Measurements from ENCODE around the gene LAIR2. TPM values are rescaled to one million over a fixed set of nuclear protein-coding genes. Genes with fewer than 3 reads are reported as not detected.
A peak's percentile ranks its signal among the peaks of the same experiment; 100 is the strongest.

The LAIR2 gene
- total and polyA plus RNA-seq, 2 donors (not counting 1 experiment from before 2014, with no cell fraction given): not detected

DNA sequence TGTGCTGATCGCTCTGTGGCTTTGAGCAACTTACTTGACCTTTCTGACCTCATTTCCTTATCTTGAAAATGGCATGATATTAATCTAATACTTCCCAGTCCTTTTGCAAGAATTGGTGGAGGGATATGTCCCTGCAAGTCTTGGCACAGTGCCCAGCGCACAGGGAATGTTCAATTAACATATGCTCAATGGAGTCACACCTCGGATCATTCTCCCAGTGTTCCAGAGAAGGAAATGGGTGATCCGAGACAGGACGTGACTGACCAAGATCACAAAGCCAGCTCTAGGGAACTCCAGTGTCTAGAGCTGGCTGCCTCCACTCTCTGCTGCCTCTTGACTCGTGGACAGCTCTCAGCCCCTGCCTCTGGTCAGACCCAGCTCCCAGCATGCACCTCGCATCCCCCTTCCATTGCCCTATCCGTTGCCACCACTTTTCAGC lies 33.1 kb upstream of the LAIR2 start:
- H3K4me2 ChIP-seq (ENCODE audit: extremely low read depth, insufficient read depth, low read length): no peak overlapping the region
- H3K4me3 ChIP-seq (replicated peaks in 1 of 4; ENCODE audit: control extremely low read depth in 1 of 4, insufficient read depth in 1 of 4, low read depth in 3 of 4, low read length in 4 of 4): no peak overlapping the region
- TF ChIP-seq CTCF (conservative IDR thresholded peaks at IDR 0.05 in 1 of 2, IDR thresholded peaks at IDR 0.05 in 1 of 2; ENCODE audit: low read depth in 1 of 2, low read length in 2 of 2): no peak
- no peak for TF ChIP-seq EZH2 (IDR thresholded peaks at IDR 0.05; ENCODE audit: low read length, missing control alignments)
- no peak overlapping the region for H3K27ac ChIP-seq (ENCODE audit: insufficient read depth, low read length)
- H2AFZ ChIP-seq (ENCODE audit: low read length): no peak overlapping the region
- no peaks in the 10 kb centered on the region for H3K27me3 ChIP-seq (ENCODE audit: control insufficient read depth, insufficient read depth, low read length)
- DNase-seq (ENCODE audit: low read depth in 2 of 2): no peak
- H3K9me3 ChIP-seq (ENCODE audit: control insufficient read depth, insufficient read depth, low read depth, low read length): no peaks in the 10 kb centered on the region
- no peaks in the 10 kb centered on the region for H4K20me1 ChIP-seq (ENCODE audit: control insufficient read depth, extremely low read depth, insufficient read depth, low read length)
- H3K4me1 ChIP-seq (ENCODE audit: control insufficient read depth, extremely low read depth, insufficient read depth, low read length): peaks cover 5% of the 10 kb centered on the region
- H3K79me2 ChIP-seq (ENCODE audit: control insufficient read depth, insufficient read depth, low read length): no peaks in the 10 kb centered on the region
- H3K9ac ChIP-seq (ENCODE audit: insufficient read depth, low read length): no peak overlapping the region
- no peaks in the 10 kb centered on the region for H3K36me3 ChIP-seq (ENCODE audit: control insufficient read depth, insufficient read depth, low read length)

- no peak for DNase-seq (ENCODE audit: low read depth in 2 of 2)
- Histone ChIP-seq H3K9ac (ENCODE audit: insufficient read depth, low read length) (no peak overlapping the region), H3K36me3 (ENCODE audit: control insufficient read depth, insufficient read depth, low read length) (no peaks in the 10 kb centered on the region), H3K4me1 (ENCODE audit: control insufficient read depth, extremely low read depth, insufficient read depth, low read length) (peaks cover 5% of the 10 kb centered on the region), H3K4me2 (ENCODE audit: extremely low read depth, insufficient read depth, low read length) (no peak overlapping the region), H3K79me2 (ENCODE audit: control insufficient read depth, insufficient read depth, low read length) (no peaks in the 10 kb centered on the region), H3K27me3 (ENCODE audit: control insufficient read depth, insufficient read depth, low read length) (no peaks in the 10 kb centered on the region), H3K9me3 (ENCODE audit: control insufficient read depth, insufficient read depth, low read depth, low read length) (no peaks in the 10 kb centered on the region), H3K4me3 (replicated peaks in 1 of 4; ENCODE audit: control extremely low read depth in 1 of 4, insufficient read depth in 1 of 4, low read depth in 3 of 4, low read length in 4 of 4) (peak overlapping the region in 1 of 4 experiments; percentile 69), H4K20me1 (ENCODE audit: control insufficient read depth, extremely low read depth, insufficient read depth, low read length) (no peaks in the 10 kb centered on the region), H3K27ac (ENCODE audit: insufficient read depth, low read length) (no peak overlapping the region), H2AFZ (ENCODE audit: low read length) (no peak overlapping the region)
- TF ChIP-seq EZH2 (IDR thresholded peaks at IDR 0.05; ENCODE audit: low read length, missing control alignments) (no peak), CTCF (conservative IDR thresholded peaks at IDR 0.05 in 1 of 2, IDR thresholded peaks at IDR 0.05 in 1 of 2; ENCODE audit: low read depth in 1 of 2, low read length in 2 of 2) (no peak)
Measured at GRCh38 chr19:54470276-54470887, 32.2 kb upstream of the LAIR2 start.

DNA sequence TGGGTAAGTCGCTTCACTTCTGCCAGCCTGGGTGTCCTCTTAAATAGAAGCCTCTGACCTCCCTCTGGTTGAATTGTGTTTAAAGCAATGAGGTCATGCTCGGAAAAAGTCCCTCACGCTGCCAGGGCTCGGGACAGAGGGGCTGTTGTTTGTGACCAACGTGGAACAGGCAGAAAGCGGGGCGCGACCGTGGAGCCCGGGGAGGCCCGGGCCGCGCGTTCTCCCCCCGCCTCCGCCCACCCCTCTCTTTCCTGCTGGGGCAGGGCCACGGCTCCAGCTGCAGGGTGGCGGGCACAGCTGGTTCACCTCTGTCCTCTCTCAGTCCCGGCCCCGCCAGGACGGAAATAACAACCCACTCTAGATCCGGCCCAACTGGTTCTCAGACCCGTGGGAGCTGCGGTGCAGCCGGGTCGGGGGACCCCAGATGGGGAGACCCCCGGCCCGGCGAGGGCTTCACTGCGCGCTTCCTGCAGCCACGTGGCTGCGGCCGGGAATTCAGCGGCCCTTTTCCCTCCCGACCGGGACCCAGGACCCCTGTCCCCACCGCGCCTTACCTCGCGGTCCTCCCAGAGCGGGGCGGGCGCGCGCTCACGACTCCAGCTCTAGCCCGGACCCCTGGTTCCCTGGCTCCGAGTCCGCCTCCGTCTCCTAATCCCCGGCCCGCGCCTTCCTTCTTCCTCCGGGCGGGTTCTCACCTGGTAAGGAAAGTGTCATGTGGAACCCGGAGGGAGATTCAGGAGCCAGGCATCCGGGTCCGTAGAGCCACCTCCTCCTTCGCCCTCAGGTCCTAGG lies 31.4 kb upstream of the LAIR2 start:
- peak overlapping the region; percentile 40 for H3K4me2 ChIP-seq (ENCODE audit: extremely low read depth, insufficient read depth, low read length)
- no peak overlapping the region for H2AFZ ChIP-seq (ENCODE audit: low read length)
- H3K79me2 ChIP-seq (ENCODE audit: control insufficient read depth, insufficient read depth, low read length): no peaks in the 10 kb centered on the region
- H3K36me3 ChIP-seq (ENCODE audit: control insufficient read depth, insufficient read depth, low read length): no peaks in the 10 kb centered on the region
- peak overlapping the region; percentile 23 for H3K9ac ChIP-seq (ENCODE audit: insufficient read depth, low read length)
- H3K4me1 ChIP-seq (ENCODE audit: control insufficient read depth, extremely low read depth, insufficient read depth, low read length): peaks cover 5% of the 10 kb centered on the region
- no peaks in the 10 kb centered on the region for H4K20me1 ChIP-seq (ENCODE audit: control insufficient read depth, extremely low read depth, insufficient read depth, low read length)
- H3K9me3 ChIP-seq (ENCODE audit: control insufficient read depth, insufficient read depth, low read depth, low read length): no peaks in the 10 kb centered on the region
- H3K27me3 ChIP-seq (ENCODE audit: control insufficient read depth, insufficient read depth, low read length): no peaks in the 10 kb centered on the region
- peak; percentile 31 for TF ChIP-seq EZH2 (IDR thresholded peaks at IDR 0.05; ENCODE audit: low read length, missing control alignments)
- no peak for TF ChIP-seq CTCF (conservative IDR thresholded peaks at IDR 0.05 in 1 of 2, IDR thresholded peaks at IDR 0.05 in 1 of 2; ENCODE audit: low read depth in 1 of 2, low read length in 2 of 2)
- no peak overlapping the region for H3K27ac ChIP-seq (ENCODE audit: insufficient read depth, low read length)
- peak overlapping the region; percentile 1 to 69 (median 30) for H3K4me3 ChIP-seq (replicated peaks in 1 of 4; ENCODE audit: control extremely low read depth in 1 of 4, insufficient read depth in 1 of 4, low read depth in 3 of 4, low read length in 4 of 4)
- DNase-seq (ENCODE audit: low read depth in 2 of 2): no peak
